Activated T-helper 2 cell treated with anti-CD3 and anti-CD28 coated beads, Interferon-gamma antibody, Interleukin-2, Interleukin-4, amounts not matched to agents 10 μg/mL and 5 μg/mL and 100 μg/mL, durations not matched to agents 14 hours and 24 hours and 36 hours (primary cell): ENCODE results near the gene MVP. TPM values are rescaled to one million over a fixed set of nuclear protein-coding genes. Genes with fewer than 3 reads are reported as not detected.

ENCODE experiments used
- total RNA-seq: library from RNA; stranded (reverse); gene quantifications from 2 replicates; pipeline ENCODE4 v1.2.3, GENCODE V29; 2022

Gene MVP
- total RNA-seq, 1 donor from 2014 or later, result 135 TPM

Other genes with a start within 250 kb of the MVP start
- 254 and 258 TPM in 2 replicates for gene SPN, start 157.2 kb upstream of the MVP start, total RNA-seq
- gene QPRT, start 141.3 kb upstream of the MVP start, total RNA-seq, result 24.1 and 29.0 TPM in 2 replicates
- gene C16orf54, start 74.5 kb upstream of the MVP start, total RNA-seq, result 18.0 and 18.5 TPM in 2 replicates
- not detected in 2 replicates for gene ZG16, start 42.2 kb upstream of the MVP start, total RNA-seq
- gene KIF22, start 29.7 kb upstream of the MVP start, total RNA-seq, result 132 and 136 TPM in 2 replicates
- 387 and 388 TPM in 2 replicates for gene MAZ, start 13.9 kb upstream of the MVP start, total RNA-seq
- gene PRRT2, start 8.3 kb upstream of the MVP start, total RNA-seq, result 1.8 and 2.0 TPM in 2 replicates
- 27.6 and 29.5 TPM in 2 replicates for gene PAGR1, start 4.3 kb upstream of the MVP start, total RNA-seq
- 64.2 and 66.6 TPM in 2 replicates for gene CDIPT, start 42.8 kb downstream of the MVP start, total RNA-seq
- 0.11 and 0.55 TPM in 2 replicates for gene SEZ6L2, start 79.1 kb downstream of the MVP start, total RNA-seq
- gene ASPHD1, start 80.0 kb downstream of the MVP start, total RNA-seq, result 2.1 and 2.2 TPM in 2 replicates
- 39.7 and 47.5 TPM in 2 replicates for gene KCTD13, start 105.8 kb downstream of the MVP start, total RNA-seq
- gene TMEM219, start 141.6 kb downstream of the MVP start, total RNA-seq, result 52.1 and 59.0 TPM in 2 replicates
- gene TAOK2, start 153.4 kb downstream of the MVP start, total RNA-seq, result 36.0 and 36.5 TPM in 2 replicates
- 40.3 and 40.7 TPM in 2 replicates for gene HIRIP3, start 175.2 kb downstream of the MVP start, total RNA-seq
- gene INO80E, start 175.8 kb downstream of the MVP start, total RNA-seq, result 112 and 119 TPM in 2 replicates
- gene DOC2A, start 190.6 kb downstream of the MVP start, total RNA-seq, result 0.87 and 1.2 TPM in 2 replicates
- gene C16orf92, start 202.7 kb downstream of the MVP start, total RNA-seq, result not detected in 2 replicates
- gene TLCD3B, start 210.8 kb downstream of the MVP start, total RNA-seq, result 2.3 and 2.6 TPM in 2 replicates
- 2,017 and 2,037 TPM in 2 replicates for gene ALDOA, start 245.3 kb downstream of the MVP start, total RNA-seq